A673 (cell line): ENCODE data around the gene ARHGAP22.

ENCODE experiments used
- CTCF ChIP-seq: fragments of 300-800, 200-600 bp; sonication (generic); conservative IDR thresholded peaks from 2 replicates; pipeline ENCODE4 v1.5.1; 2017; ENCODE audit warnings: low read depth, mild to moderate bottlenecking, antibody characterized with exemption, low read length, moderate library complexity, mixed read lengths
- EZH2 ChIP-seq: fragments of 200-600 bp; sonication (generic); IDR thresholded peaks from 2 replicates; pipeline ENCODE4 v1.6.1; 2017; ENCODE audit warnings: borderline replicate concordance, low read depth, mild to moderate bottlenecking, mixed read lengths, antibody characterized with exemption, low read length; ENCODE audit not compliant: poor library complexity, severe bottlenecking

GRCh38 chr10:48533951-48534720, 70.7 kb downstream of the ARHGAP22 start:
- TF ChIP-seq CTCF: no peak
- no peak for TF ChIP-seq EZH2
